ENCODE data around the gene RNF44.

GRCh38 chr5:176499273-176499672, 37.9 kb downstream of the RNF44 start:
- TF ChIP-seq CTCF (IDR thresholded peaks at IDR 0.05) = no peak
- TF ChIP-seq POLR2A (IDR thresholded peaks at IDR 0.05) = no peak
